Measurements from ENCODE around the gene RAB6D.
"Not testable (repeated sequence)": the region's sequence is repeated elsewhere in the genome, so short reads cannot be mapped to it uniquely, and the experiment has no call there.

DNA sequence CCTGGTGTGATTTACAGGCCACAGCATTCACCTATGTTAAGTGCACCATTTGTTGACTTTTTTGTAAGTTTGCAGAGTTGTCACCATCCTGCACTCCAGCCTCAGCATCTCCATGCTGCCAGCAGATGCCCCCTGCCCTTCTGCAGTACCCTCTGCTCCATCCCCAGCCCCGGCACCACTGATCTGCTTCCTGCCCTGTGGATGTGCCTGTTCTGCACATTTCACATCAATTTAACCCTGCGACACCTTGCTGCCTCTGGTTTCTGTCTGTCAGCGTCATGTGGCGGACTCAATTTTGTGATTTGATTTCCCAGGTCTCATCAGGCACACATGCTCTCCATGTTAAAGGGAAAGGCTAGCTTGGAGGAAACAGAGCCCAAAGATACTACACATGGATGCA, 36.5 kb upstream of the RAB6D start:
- TF ChIP-seq TAF1 (IDR thresholded peaks at IDR 0.05; ENCODE audit: borderline replicate concordance, low read depth, low read length); POLR2AphosphoS5 (IDR thresholded peaks at IDR 0.05; ENCODE audit: low read depth, low read length); POLR2A (IDR thresholded peaks at IDR 0.05; ENCODE audit: low read depth, low read length): not testable (repeated sequence)

Data from GM12892 (cell line).